NAMALWA (cell line): ENCODE measurements around the gene AMELX.

Experiments
- DNase-seq: peaks from one replicate; pipeline ENCODE4 v3.0.0-alpha.2; 2015; ENCODE audit warnings: low spot score

The AMELX gene

DNA sequence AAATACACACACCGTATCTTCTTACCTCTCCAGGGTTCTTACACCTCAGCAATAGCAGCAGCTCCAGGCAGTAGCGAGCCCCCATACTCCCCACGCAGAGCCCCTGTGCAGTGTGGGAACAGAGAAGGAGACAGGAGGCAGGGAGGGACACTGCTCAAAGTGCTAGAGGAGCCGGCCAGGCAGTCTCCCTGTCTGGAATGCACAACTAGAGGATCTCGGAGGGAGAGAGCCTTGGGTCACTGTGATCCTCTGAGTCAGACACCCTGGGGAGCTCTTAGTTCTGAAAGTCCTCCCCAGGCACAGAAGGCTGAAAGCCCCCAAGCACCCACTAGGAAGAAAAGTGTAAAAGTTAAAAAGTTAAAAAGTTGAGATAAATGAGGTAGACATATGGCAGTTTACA, 16.0 kb downstream of the AMELX start:
- no peak for DNase-seq

GRCh38 chrX:11311706-11312105, 18.5 kb downstream of the AMELX start:
- DNase-seq: no peak

GRCh38 chrX:11319806-11320520, 26.8 kb downstream of the AMELX start:
- DNase-seq: no peak

DNA sequence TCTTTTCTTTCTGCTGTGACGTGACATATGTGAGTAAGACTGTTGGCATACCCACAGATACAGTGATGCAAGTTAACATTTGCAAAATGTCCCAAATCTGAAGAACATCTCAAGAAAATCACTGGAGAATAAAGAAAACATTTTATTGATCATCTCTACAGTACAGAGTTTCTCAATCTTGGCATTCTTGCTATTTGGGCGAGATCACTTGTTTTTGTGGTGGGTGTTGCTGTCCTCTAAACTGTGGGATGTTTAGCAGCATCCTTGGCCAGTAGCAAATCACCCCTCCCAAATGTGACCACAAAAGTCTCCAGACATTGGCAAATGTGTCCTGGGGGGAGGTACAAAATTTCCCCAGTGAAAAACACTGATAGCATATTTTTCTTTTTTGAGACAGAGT, 28.8 kb downstream of the AMELX start:
- no peak for DNase-seq

DNA sequence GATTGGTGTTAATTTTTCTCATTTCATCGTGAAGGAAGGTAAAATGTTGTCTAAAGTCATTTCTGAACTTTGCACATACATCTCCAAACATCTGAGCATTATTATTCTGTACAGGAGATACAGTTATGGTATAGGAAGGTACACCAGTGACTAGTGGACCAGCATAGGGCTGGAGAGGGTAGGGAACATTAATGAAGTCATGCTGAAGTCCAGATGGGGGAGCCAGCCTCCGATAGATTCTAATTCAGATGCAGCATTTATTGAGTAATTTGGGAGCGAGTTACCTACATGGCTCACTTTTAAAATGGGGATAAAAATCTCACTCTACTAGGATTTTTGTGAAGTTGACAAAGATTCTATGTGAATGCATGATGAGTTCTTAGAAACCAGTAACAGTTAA, 34.9 kb downstream of the AMELX start:
- no peak for DNase-seq

DNA sequence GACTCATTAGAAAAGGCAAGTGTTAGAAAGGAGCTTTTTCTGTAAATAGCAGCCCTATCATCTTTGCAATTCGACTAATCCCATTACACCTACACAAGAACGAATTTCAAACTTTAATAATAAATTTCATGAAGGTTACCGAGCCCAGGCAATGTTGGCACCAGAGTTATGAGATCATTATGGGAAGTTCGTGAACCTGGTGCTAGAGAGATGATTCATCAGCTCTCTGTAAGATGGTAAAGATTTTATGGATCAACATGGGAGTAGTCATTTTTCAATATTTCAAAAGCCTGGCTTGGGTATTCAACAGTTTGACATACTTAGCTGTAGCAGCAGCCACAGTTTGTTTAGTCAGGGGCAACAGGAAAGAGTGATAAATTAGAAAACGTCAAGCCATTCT, 35.8 kb downstream of the AMELX start:
- DNase-seq: no peak

DNA sequence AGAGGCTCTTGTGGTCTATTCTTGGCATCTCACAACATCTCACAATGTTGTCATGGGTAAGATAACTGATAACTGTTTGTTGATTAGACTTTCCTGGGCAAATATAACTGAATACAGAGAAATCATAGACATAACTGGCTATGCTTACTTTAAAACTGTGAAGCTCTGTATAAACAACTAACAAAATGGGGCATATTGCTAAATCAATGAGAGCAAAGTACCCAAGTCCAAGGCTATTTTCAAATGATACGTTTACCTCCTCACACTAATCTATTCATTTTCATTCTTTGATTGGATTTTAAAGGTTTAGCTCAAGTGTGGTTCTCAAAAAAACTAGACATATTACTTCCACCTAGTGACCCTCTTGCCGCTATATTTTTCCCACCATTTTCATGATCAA, 38.6 kb downstream of the AMELX start:
- no peak for DNase-seq

GRCh38 chrX:11334165-11334564, 41.0 kb downstream of the AMELX start:
- no peak for DNase-seq

- DNase-seq: no peak
Measured at GRCh38 chrX:11336201-11336600, 43.0 kb downstream of the AMELX start.

GRCh38 chrX:11337292-11338009, 44.2 kb downstream of the AMELX start:
- DNase-seq: no peak

- peak; percentile 63 for DNase-seq
Measured at GRCh38 chrX:11341274-11342201, 48.3 kb downstream of the AMELX start.

- DNase-seq: no peak
Measured at GRCh38 chrX:11342673-11343072, 49.5 kb downstream of the AMELX start.

DNA sequence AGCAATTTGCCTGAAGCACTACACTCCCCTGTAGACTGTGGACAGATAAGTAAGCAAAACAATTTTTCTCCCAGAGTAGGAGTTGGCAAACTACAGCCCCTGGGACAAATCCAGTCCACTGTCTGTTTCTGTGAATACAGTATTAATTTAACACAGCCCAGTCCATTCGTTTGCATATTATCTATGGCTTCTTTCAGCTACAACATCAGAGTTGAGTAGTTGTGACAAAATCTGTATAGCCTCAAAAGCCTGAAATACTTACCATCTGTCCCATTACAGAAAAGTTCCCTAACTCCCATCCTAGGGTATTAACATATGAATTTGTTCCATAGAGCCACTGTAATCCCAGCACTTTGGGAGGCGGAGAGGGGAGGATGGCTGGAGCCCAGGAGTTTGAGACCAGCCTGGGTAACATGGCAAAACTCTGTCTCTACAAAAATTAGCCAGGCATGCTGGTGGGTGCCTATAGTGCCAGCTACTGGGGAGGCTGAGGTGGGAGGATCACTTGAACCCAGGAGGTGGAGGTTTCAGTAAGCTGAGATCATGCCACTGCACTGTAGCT, 53.0 kb downstream of the AMELX start:
- DNase-seq: no peak

GRCh38 chrX:11347300-11347699, 54.1 kb downstream of the AMELX start:
- DNase-seq: no peak

DNA sequence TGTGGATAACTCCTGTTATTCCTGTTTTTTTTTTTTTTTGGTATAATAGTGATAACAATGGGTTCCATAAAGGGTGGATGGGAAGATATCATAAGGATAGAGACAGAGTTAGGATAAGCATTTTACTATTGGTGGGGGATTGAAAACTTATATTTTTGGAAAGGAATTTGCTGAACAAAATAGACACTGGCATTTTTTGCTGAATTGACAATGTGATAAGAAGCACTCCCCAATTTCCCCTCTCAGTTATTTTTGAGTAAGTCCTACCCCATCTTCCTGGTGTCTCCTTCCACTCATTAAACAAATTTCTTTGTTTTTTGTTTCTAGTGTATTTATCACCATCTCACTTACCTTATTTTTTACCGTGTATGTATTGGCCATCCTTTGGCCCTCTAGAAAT, 55.8 kb downstream of the AMELX start:
- DNase-seq: no peak

GRCh38 chrX:11349661-11350337, 56.6 kb downstream of the AMELX start:
- no peak for DNase-seq
